Measurements from ENCODE around the gene FANCE. TPM values are rescaled to one million over a fixed set of nuclear protein-coding genes. Genes with fewer than 3 reads are reported as not detected.

Gene FANCE
- total RNA-seq, 1 donor from 2014 or later, result 9.3 TPM

DNA sequence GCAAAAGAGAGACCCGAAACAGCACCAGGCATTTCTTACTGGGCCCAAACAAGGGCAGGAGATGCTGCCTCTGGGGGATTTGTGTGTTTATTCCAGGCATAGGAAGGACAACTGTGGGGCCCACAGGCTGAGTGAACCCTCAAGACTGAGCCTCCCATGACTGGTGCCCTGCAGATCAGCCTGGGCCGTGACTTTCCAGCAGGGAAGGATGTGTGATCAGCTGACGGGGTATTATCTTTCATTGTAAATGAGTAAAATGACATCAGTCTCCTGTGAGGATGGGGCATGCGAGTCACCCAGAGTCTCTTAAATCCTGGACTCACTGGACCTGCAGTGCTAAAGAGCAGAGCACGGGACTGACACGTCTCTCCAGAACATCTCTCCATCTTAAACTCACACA lies 48.6 kb downstream of the FANCE start:
- no peak overlapping the region for H3K4me3 Mint-ChIP-seq
- H3K27ac Mint-ChIP-seq, result peak overlapping the region; percentile 61
- no peak overlapping the region for H3K27ac ChIP-seq
- TF ChIP-seq EZH2phosphoT487 (IDR thresholded peaks at IDR 0.05) (no peak), EZH2 (IDR thresholded peaks at IDR 0.05) (no peak)
- TF ChIP-seq, protein P1, sequence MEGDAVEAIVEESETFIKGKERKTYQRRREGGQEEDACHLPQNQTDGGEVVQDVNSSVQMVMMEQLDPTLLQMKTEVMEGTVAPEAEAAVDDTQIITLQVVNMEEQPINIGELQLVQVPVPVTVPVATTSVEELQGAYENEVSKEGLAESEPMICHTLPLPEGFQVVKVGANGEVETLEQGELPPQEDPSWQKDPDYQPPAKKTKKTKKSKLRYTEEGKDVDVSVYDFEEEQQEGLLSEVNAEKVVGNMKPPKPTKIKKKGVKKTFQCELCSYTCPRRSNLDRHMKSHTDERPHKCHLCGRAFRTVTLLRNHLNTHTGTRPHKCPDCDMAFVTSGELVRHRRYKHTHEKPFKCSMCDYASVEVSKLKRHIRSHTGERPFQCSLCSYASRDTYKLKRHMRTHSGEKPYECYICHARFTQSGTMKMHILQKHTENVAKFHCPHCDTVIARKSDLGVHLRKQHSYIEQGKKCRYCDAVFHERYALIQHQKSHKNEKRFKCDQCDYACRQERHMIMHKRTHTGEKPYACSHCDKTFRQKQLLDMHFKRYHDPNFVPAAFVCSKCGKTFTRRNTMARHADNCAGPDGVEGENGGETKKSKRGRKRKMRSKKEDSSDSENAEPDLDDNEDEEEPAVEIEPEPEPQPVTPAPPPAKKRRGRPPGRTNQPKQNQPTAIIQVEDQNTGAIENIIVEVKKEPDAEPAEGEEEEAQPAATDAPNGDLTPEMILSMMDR (IDR thresholded peaks at IDR 0.05), result no peak
- no peak overlapping the region for H3K4me2 ChIP-seq
- peaks cover 4% of the 10 kb centered on the region for H3K36me3 Mint-ChIP-seq
- peaks cover 28% of the 10 kb centered on the region for H3K4me1 Mint-ChIP-seq
- H3K4me1 ChIP-seq, result peaks cover 10% of the 10 kb centered on the region
- H4K20me1 ChIP-seq (ENCODE audit: low read depth), result peaks cover 3% of the 10 kb centered on the region
- peaks cover 28% of the 10 kb centered on the region for H3K27me3 ChIP-seq
- no peak for DNase-seq (ENCODE audit: low spot score)
- no peaks in the 10 kb centered on the region for H3K9me3 ChIP-seq (ENCODE audit: low read depth)
- no peaks in the 10 kb centered on the region for H3K36me3 ChIP-seq
- H3K9me3 Mint-ChIP-seq, result no peaks in the 10 kb centered on the region
- no peak overlapping the region for H3K4me3 ChIP-seq
- no peak overlapping the region for H2AFZ ChIP-seq (replicated peaks)
- no peak overlapping the region for H3K9ac ChIP-seq
- H3F3A ChIP-seq (ENCODE audit: low read depth), result peaks cover 16% of the 10 kb centered on the region
- peaks cover 18% of the 10 kb centered on the region for H3K27me3 Mint-ChIP-seq (ENCODE audit: insufficient read depth, low read depth)
- no peaks in the 10 kb centered on the region for H3K79me2 ChIP-seq (ENCODE audit: low read depth)

DNA sequence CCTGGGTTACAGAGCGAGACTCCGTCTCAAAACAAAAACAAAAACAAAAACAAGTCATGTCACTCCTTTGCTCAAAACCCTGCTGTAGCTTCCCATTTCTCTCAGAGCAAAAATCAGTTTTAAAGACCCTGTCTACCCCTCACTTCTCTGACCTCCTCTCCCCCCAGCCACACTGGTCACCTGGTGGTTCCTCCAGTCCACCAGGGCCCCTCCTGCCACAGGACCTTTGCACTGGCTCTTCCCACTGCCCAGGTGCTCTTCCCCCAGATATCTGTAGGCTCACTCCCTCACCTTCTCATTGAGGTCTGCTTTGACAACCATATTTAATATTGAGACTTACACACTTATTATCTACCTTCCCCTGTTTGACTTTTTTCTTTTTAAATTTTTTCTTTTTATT lies 49.6 kb downstream of the FANCE start:
- no peak for DNase-seq (ENCODE audit: low spot score)
- TF ChIP-seq, protein P1 (IDR thresholded peaks at IDR 0.05), result no peak
- no peak for TF ChIP-seq EZH2 (IDR thresholded peaks at IDR 0.05)
- TF ChIP-seq EZH2phosphoT487 (IDR thresholded peaks at IDR 0.05), result no peak
- no peak overlapping the region for H3K4me2 ChIP-seq
- H3K27me3 Mint-ChIP-seq (ENCODE audit: insufficient read depth, low read depth), result peaks cover 18% of the 10 kb centered on the region
- no peak overlapping the region for H3K4me3 ChIP-seq
- H3K9ac ChIP-seq, result no peak overlapping the region
- no peak overlapping the region for H3K4me3 Mint-ChIP-seq
- peaks cover 31% of the 10 kb centered on the region for H3K4me1 Mint-ChIP-seq
- no peaks in the 10 kb centered on the region for H3K9me3 Mint-ChIP-seq
- H3K9me3 ChIP-seq (ENCODE audit: low read depth), result no peaks in the 10 kb centered on the region
- peaks cover 8% of the 10 kb centered on the region for H3K4me1 ChIP-seq
- no peak overlapping the region for H2AFZ ChIP-seq (replicated peaks)
- H4K20me1 ChIP-seq (ENCODE audit: low read depth), result no peaks in the 10 kb centered on the region
- peaks cover 4% of the 10 kb centered on the region for H3K36me3 Mint-ChIP-seq
- no peak overlapping the region for H3K27ac ChIP-seq
- peaks cover 7% of the 10 kb centered on the region for H3F3A ChIP-seq (ENCODE audit: low read depth)
- H3K79me2 ChIP-seq (ENCODE audit: low read depth), result no peaks in the 10 kb centered on the region
- H3K27ac Mint-ChIP-seq, result peak overlapping the region; percentile 59
- H3K27me3 ChIP-seq, result peaks cover 34% of the 10 kb centered on the region
- no peaks in the 10 kb centered on the region for H3K36me3 ChIP-seq

DNA sequence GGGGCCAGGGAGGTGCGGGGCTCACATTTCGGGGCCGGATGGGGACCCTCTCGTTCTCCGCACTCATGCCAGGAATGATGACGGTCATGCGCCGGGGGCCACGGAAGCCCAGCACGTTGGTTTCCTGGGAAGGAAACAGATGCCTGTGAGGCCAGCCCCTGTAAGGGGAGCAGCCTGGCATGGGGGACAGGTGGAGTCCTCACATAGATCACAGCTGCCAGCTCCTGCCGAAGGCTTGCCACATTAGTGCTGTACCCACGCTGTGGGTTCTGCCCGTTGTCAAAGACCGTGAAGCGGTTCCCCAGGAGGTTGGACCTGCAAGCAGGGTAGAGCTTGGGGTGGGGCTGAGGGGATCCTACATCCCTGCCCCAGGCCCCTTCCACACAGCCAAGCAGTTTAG lies 51.4 kb downstream of the FANCE start:
- no peak for DNase-seq (ENCODE audit: low spot score)
- H3K4me1 ChIP-seq, result peaks cover 17% of the 10 kb centered on the region
- H2AFZ ChIP-seq (replicated peaks), result no peak overlapping the region
- peaks cover 15% of the 10 kb centered on the region for H3F3A ChIP-seq (ENCODE audit: low read depth)
- H3K36me3 ChIP-seq, result no peaks in the 10 kb centered on the region
- H3K79me2 ChIP-seq (ENCODE audit: low read depth), result no peaks in the 10 kb centered on the region
- Mint-ChIP-seq H3K36me3 (peaks cover 2% of the 10 kb centered on the region), H3K27me3 (ENCODE audit: insufficient read depth, low read depth) (peaks cover 19% of the 10 kb centered on the region), H3K9me3 (no peaks in the 10 kb centered on the region), H3K4me3 (no peak overlapping the region), H3K4me1 (peaks cover 41% of the 10 kb centered on the region), H3K27ac (no peak overlapping the region)
- no peak overlapping the region for H3K27ac ChIP-seq
- peaks cover 24% of the 10 kb centered on the region for H3K27me3 ChIP-seq
- TF ChIP-seq EZH2 (IDR thresholded peaks at IDR 0.05) (no peak), EZH2phosphoT487 (IDR thresholded peaks at IDR 0.05) (no peak)
- TF ChIP-seq, protein P1 (IDR thresholded peaks at IDR 0.05), result no peak
- no peaks in the 10 kb centered on the region for H3K9me3 ChIP-seq (ENCODE audit: low read depth)
- H3K4me2 ChIP-seq, result no peak overlapping the region
- H3K4me3 ChIP-seq, result no peak overlapping the region
- no peaks in the 10 kb centered on the region for H4K20me1 ChIP-seq (ENCODE audit: low read depth)
- no peak overlapping the region for H3K9ac ChIP-seq

Data from neural progenitor cell (in vitro differentiated cells).